Activated CD4-positive, alpha-beta T cell treated with anti-CD3 and anti-CD28 coated beads, Interleukin-2, amount 50 U/mL, for 1 hour (primary cell): ENCODE results near the gene CALHM6.
A peak's percentile ranks its signal among the peaks of the same experiment; 100 is the strongest.

Source experiments
- DNase-seq: peaks from one replicate; pipeline ENCODE4 v3.0.0-alpha.2; 2020

The CALHM6 gene

GRCh38 chr6:116447052-116447451 lies 14.1 kb upstream of the CALHM6 start:
- no peak for DNase-seq

- DNase-seq: no peak
These were observed 13.6 kb upstream of the CALHM6 start for GRCh38 chr6:116447496-116448011.

- DNase-seq: no peak
These were observed 11.6 kb upstream of the CALHM6 start for GRCh38 chr6:116449565-116449964.

GRCh38 chr6:116450185-116450710 lies 10.9 kb upstream of the CALHM6 start:
- no peak for DNase-seq

GRCh38 chr6:116450769-116451740 lies 10.1 kb upstream of the CALHM6 start:
- no peak for DNase-seq

GRCh38 chr6:116451916-116452315 lies 9.3 kb upstream of the CALHM6 start:
- no peak for DNase-seq

- no peak for DNase-seq
These were observed 8.6 kb upstream of the CALHM6 start for GRCh38 chr6:116452531-116452930.

- no peak for DNase-seq
These were observed 5.1 kb upstream of the CALHM6 start for GRCh38 chr6:116456106-116456505.

GRCh38 chr6:116456927-116457326 lies 4.2 kb upstream of the CALHM6 start:
- DNase-seq: no peak

- no peak for DNase-seq
These were observed 2.9 kb upstream of the CALHM6 start for GRCh38 chr6:116458264-116458663.

- no peak for DNase-seq
These were observed 1.2 kb upstream of the CALHM6 start for GRCh38 chr6:116459927-116460326.

- DNase-seq: peak; percentile 23
These were observed 1.0 kb downstream of the CALHM6 start for GRCh38 chr6:116461932-116462885.

GRCh38 chr6:116463301-116463700 lies 2.1 kb downstream of the CALHM6 start:
- no peak for DNase-seq

GRCh38 chr6:116465246-116465645 lies 4.1 kb downstream of the CALHM6 start:
- no peak for DNase-seq

- DNase-seq: no peak
These were observed 5.9 kb downstream of the CALHM6 start for GRCh38 chr6:116467096-116467495.

GRCh38 chr6:116467514-116467913 lies 6.3 kb downstream of the CALHM6 start:
- DNase-seq: no peak

- no peak for DNase-seq
These were observed 7.1 kb downstream of the CALHM6 start for GRCh38 chr6:116468293-116468692.

- DNase-seq: no peak
These were observed 10.4 kb downstream of the CALHM6 start for GRCh38 chr6:116471531-116471930.

- DNase-seq: no peak
These were observed 11.5 kb downstream of the CALHM6 start for GRCh38 chr6:116472706-116473105.

GRCh38 chr6:116475141-116475540 lies 14.0 kb downstream of the CALHM6 start:
- no peak for DNase-seq

GRCh38 chr6:116476002-116476678 lies 15.0 kb downstream of the CALHM6 start:
- no peak for DNase-seq

- DNase-seq: no peak
These were observed 21.6 kb downstream of the CALHM6 start for GRCh38 chr6:116482780-116483179.
